IMR-90 (cell line): ENCODE data around the gene MSI2. TPM values are rescaled to one million over a fixed set of nuclear protein-coding genes. Genes with fewer than 3 reads are reported as not detected.

ENCODE experiments used
- ATAC-seq: fragments of 200-7000 bp; cut with Tn5 transposase; 2 replicates; pipeline ENCODE4 v1.9.1; 2020; ENCODE audit warnings: low read depth, mild to moderate bottlenecking, moderate library complexity
- BruUV-seq: library from RNA; stranded (reverse); fragments of 400-500 nt; replicated peaks from 2 replicates; lab custom pipeline; 2021; lab: Mats Ljungman, UMichigan
- CTCF ChIA-PET: fragments of 300-600 bp; formaldehyde crosslinking; extraction: SDS; loops from one replicate; lab custom pipeline; 2021; ENCODE audit warnings: antibody characterized with exemption; lab: Yijun Ruan, JAX
- POLR2A ChIA-PET: fragments of 300-600 bp; sonication (Branson Sonifier 250); formaldehyde crosslinking; loops from one replicate; lab custom pipeline; 2022; ENCODE audit warnings: antibody characterized with exemption; ENCODE audit not compliant: unreplicated experiment; lab: Charles Lee
- DNase-seq: peaks from one replicate; pipeline ENCODE4 v3.0.0; 2013
- H2AFZ ChIP-seq: replicated peaks from 2 replicates; pipeline ENCODE3; 2013; ENCODE audit warnings: low read length, mild to moderate bottlenecking; ENCODE audit not compliant: poor library complexity
- H2AK5ac ChIP-seq: 2 replicates; pipeline ENCODE4 v1.6.1; 2013; ENCODE audit warnings: low read depth, low read length, inconsistent platforms
- H2AK9ac ChIP-seq: replicated peaks from 2 replicates; pipeline ENCODE3; 2013; ENCODE audit warnings: mild to moderate bottlenecking, low read depth, low read length, moderate library complexity; ENCODE audit not compliant: poor library complexity
- H2BK120ac ChIP-seq: 2 replicates; pipeline ENCODE4 v1.6.1; 2013; ENCODE audit warnings: low read depth, low read length, inconsistent platforms
- H2BK15ac ChIP-seq: 3 replicates; pipeline ENCODE4 v1.6.1; 2013; ENCODE audit warnings: low read depth, low read length, inconsistent platforms
- H2BK20ac ChIP-seq: 2 replicates; pipeline ENCODE4 v1.6.1; 2013; ENCODE audit warnings: low read depth, mild to moderate bottlenecking, inconsistent platforms, low read length, moderate library complexity
- H2BK5ac ChIP-seq: 2 replicates; pipeline ENCODE4 v1.6.1; 2013; ENCODE audit warnings: mild to moderate bottlenecking, low read depth, low read length, inconsistent platforms; ENCODE audit not compliant: poor library complexity, severe bottlenecking
- H3K14ac ChIP-seq: replicated peaks from 2 replicates; pipeline ENCODE4 v1.6.1; 2013; ENCODE audit warnings: low read depth, low read length, inconsistent platforms
- H3K18ac ChIP-seq: 2 replicates; pipeline ENCODE4 v1.6.1; 2013; ENCODE audit warnings: low read depth, low read length, control low read depth
- H3K23ac ChIP-seq: 2 replicates; pipeline ENCODE4 v1.6.1; 2013; ENCODE audit warnings: low read depth, low read length, inconsistent platforms
- H3K27ac ChIP-seq: 2 replicates; pipeline ENCODE4 v1.5.1; 2013; ENCODE audit warnings: mild to moderate bottlenecking, control low read depth, low read length; ENCODE audit not compliant: insufficient read depth
- H3K27me3 ChIP-seq: 2 replicates; pipeline ENCODE4 v1.6.1; 2013; ENCODE audit warnings: low read length; ENCODE audit not compliant: control insufficient read depth, insufficient read depth
- H3K36me3 ChIP-seq: 2 replicates; pipeline ENCODE4 v1.6.1; 2013; ENCODE audit warnings: low read length, mixed read lengths; ENCODE audit not compliant: control insufficient read depth, insufficient read depth
- H3K4ac ChIP-seq: 2 replicates; pipeline ENCODE4 v1.6.1; 2013; ENCODE audit warnings: low read depth, low read length, inconsistent platforms
- H3K4me1 ChIP-seq: 2 replicates; pipeline ENCODE4 v1.6.1; 2013; ENCODE audit warnings: low read length, mixed read lengths; ENCODE audit not compliant: control insufficient read depth, insufficient read depth
- H3K4me2 ChIP-seq: 2 replicates; pipeline ENCODE4 v1.6.1; 2013; ENCODE audit warnings: low read depth, mild to moderate bottlenecking, control low read depth, low read length, moderate library complexity
- H3K4me3 ChIP-seq: 2 replicates; pipeline ENCODE4 v1.5.1; 2013; ENCODE audit warnings: low read depth, mild to moderate bottlenecking, control low read depth, low read length, moderate library complexity; ENCODE audit not compliant: insufficient read depth
- H3K56ac ChIP-seq: 2 replicates; pipeline ENCODE4 v1.6.1; 2013; ENCODE audit warnings: low read length, inconsistent platforms; ENCODE audit not compliant: insufficient read depth; ENCODE audit errors: extremely low read depth
- H3K79me1 ChIP-seq, 2 experiments: 2 replicates each; pipeline ENCODE4 v1.6.1; 2013; ENCODE audit warnings: low read length in 2 of 2, inconsistent platforms in 1 of 2, low read depth in 1 of 2
- H3K9ac ChIP-seq: 2 replicates; pipeline ENCODE4 v1.6.1; 2013; ENCODE audit warnings: low read depth, low read length, control low read depth
- H3K9me1 ChIP-seq: 2 replicates; pipeline ENCODE4 v1.6.1; 2013; ENCODE audit warnings: low read length, inconsistent platforms; ENCODE audit not compliant: insufficient read depth
- H3K9me3 ChIP-seq: 2 replicates; pipeline ENCODE4 v1.6.1; 2013; ENCODE audit warnings: low read length; ENCODE audit not compliant: control insufficient read depth, insufficient read depth
- H4K20me1 ChIP-seq: 2 replicates; pipeline ENCODE4 v1.6.1; 2013; ENCODE audit warnings: low read length, inconsistent platforms; ENCODE audit not compliant: insufficient read depth
- H4K5ac ChIP-seq: 2 replicates; pipeline ENCODE4 v1.6.1; 2013; ENCODE audit warnings: mild to moderate bottlenecking, low read depth, low read length, control low read depth
- H4K8ac ChIP-seq, 2 experiments: 2 replicates each; pipeline ENCODE4 v1.6.1; 2013; ENCODE audit warnings: low read depth in 2 of 2, low read length in 2 of 2, control low read depth in 1 of 2, inconsistent platforms in 1 of 2
- H4K91ac ChIP-seq: 2 replicates; pipeline ENCODE4 v1.6.1; 2013; ENCODE audit warnings: low read depth, low read length, inconsistent platforms; ENCODE audit not compliant: insufficient read depth
- CEBPB ChIP-seq: IDR thresholded peaks from 2 replicates; pipeline ENCODE4 v1.6.1; 2012; ENCODE audit warnings: low read depth, low read length, improper control_type of control experiment
- CHD1 ChIP-seq: IDR thresholded peaks from 2 replicates; pipeline ENCODE4 v1.6.1; 2012; ENCODE audit warnings: low read depth, low read length, improper control_type of control experiment
- RFX5 ChIP-seq: IDR thresholded peaks from 2 replicates; pipeline ENCODE4 v1.8.0; 2012; ENCODE audit warnings: low read depth, mild to moderate bottlenecking, low read length, moderate library complexity
- WGBS, 2 experiments: methylation state at CpG; one replicate each; pipeline versions ENCODE4 v1.1.5 to v1.1.7; 2013; ENCODE audit warnings: missing lambda C conversion rate in 2 of 2; ENCODE audit not compliant: insufficient read length in 1 of 2; ENCODE audit errors: extremely low coverage in 2 of 2; 5-methylcytosine and 5-hydroxymethylcytosine counted together
- dilution Hi-C: fragments of 300-500 bp; cut with HindIII; formaldehyde crosslinking; loops from one replicate; pipeline ENCODE4 v1.14.3; 2018; ENCODE audit warnings: low sequenced_read_pairs; ENCODE audit not compliant: unreplicated experiment
- in situ Hi-C: fragments of 300-500 bp; cut with MboI; formaldehyde crosslinking; loops from 3 replicates; pipeline ENCODE4 v1.14.3; 2019; ENCODE audit warnings: low sequenced_read_pairs, inconsistent platforms, mixed read lengths
- intact Hi-C: fragments of 100-400 bp; cut with micrococcal nuclease; formaldehyde crosslinking; loops from 2 replicates; pipeline ENCODE4 v1.10.0; 2022
- polyA plus RNA-seq, 3 experiments: library from polyadenylated mRNA; depleted of rRNA; stranded (reverse); fragments of >200 nt; gene quantifications; 2 replicates each; pipeline ENCODE4 v1.2.3, GENCODE V29; 2012; ENCODE audit warnings: low replicate concordance in 1 of 3
- total RNA-seq: library from RNA; depleted of rRNA; stranded (reverse); fragments of >200 nt; gene quantifications from 2 replicates; pipeline ENCODE4 v1.2.3, GENCODE V29; 2012

MSI2 gene
- total and polyA plus RNA-seq, 2 of the 4 experiments (the other 2 are of a cell fraction), result 13.0 to 16.0 TPM

DNA sequence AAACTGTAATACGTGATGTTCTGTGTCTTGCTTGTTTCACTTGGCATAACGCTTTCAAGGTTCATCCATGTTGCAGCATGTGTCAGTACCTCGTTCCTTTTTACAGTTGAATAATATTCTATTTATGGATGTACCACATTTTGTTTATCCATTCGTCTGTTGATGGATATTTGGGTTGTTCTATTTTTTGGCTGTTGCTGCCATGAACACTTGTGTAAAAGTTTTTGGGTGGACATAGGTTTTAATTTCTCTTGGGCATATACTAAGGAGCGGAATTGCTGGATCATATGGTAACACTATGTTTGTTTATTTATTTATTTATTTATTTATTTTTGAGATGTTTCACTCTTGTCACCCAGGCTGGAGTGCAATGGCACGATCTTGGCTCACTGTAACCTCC lies 137.0 kb downstream of the MSI2 start:
- Histone ChIP-seq H2BK20ac (no peak overlapping the region), H3K56ac (no peak overlapping the region), H2BK120ac (no peak overlapping the region), H2BK5ac (no peak overlapping the region), H4K91ac (no peak overlapping the region), H2AK9ac (no peak overlapping the region), H3K18ac (no peak overlapping the region), H3K36me3 (no peaks in the 10 kb centered on the region), H3K9me3 (no peaks in the 10 kb centered on the region; the same call in 1 of the 2 replicates), H3K27ac (no peak overlapping the region), H2AK5ac (no peak overlapping the region), H3K4me1 (peaks cover 2% of the 10 kb centered on the region; the same call in 1 of the 2 replicates), H3K4me3 (no peak overlapping the region), H3K14ac (no peak overlapping the region), H3K23ac (no peak overlapping the region), H3K4ac (no peak overlapping the region), H3K9ac (no peak overlapping the region), H2BK15ac (no peak overlapping the region), H2AFZ (no peak overlapping the region), H3K4me2 (no peak overlapping the region), H3K27me3 (no peaks in the 10 kb centered on the region), H4K20me1 (no peaks in the 10 kb centered on the region), H4K5ac (no peak overlapping the region), H3K79me1 (peaks cover 3 to 4% of the 10 kb centered on the region in 2 experiments; a peak in 2 of 4 replicates), H3K9me1 (0 out of 2 replicates have a peak, but pooled peaks cover 2% of the 10 kb centered on the region), H4K8ac (no peak overlapping the region)
- POLR2A ChIA-PET, result no interaction called here
- ATAC-seq, result no peak
- intact Hi-C loops (no loop called here), dilution Hi-C loops (no loop called here), in situ Hi-C loops (no loop called here)
- DNase-seq, result no peak
- TF ChIP-seq CHD1 (no peak), RFX5 (no peak), CEBPB (no peak)
- CTCF ChIA-PET, result no interaction called here
- WGBS, 2 experiments, result no CpG with 5 or more reads among the region's 6 CpGs
- no TSS peak for BruUV-seq
